Measurements from ENCODE around the gene USP12.

USP12 gene

DNA sequence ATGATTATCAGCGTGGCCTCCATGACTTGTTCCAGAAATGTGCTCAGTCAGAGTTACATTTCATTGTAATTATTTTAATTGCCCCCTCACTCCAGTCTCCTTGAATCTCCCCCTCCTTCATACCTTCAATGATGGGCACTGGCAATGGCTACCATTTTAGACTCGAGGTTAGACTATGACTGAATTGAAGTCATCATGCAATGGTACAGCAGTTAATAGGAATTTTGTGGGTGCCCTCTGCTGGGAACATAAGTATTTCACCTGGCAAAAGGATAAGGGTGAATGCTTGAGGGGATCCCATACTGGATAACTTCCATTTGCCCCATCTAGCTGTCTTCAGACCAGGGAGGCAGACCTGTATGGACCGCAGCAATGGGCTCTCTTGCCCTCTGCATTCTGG lies 32.2 kb upstream of the USP12 start:
- no peaks in the 10 kb centered on the region for H3K79me2 ChIP-seq (ENCODE audit: insufficient read depth, low read length)
- no peaks in the 10 kb centered on the region for H3F3A ChIP-seq (ENCODE audit: low read depth)
- H2AFZ ChIP-seq (ENCODE audit: low read length), result no peak overlapping the region
- H3K9ac ChIP-seq (ENCODE audit: low read depth, low read length, poor library complexity, severe bottlenecking), result no peak overlapping the region
- no peaks in the 10 kb centered on the region for H3K9me3 ChIP-seq (ENCODE audit: insufficient read depth, low read depth, low read length)
- TF ChIP-seq, protein P1, sequence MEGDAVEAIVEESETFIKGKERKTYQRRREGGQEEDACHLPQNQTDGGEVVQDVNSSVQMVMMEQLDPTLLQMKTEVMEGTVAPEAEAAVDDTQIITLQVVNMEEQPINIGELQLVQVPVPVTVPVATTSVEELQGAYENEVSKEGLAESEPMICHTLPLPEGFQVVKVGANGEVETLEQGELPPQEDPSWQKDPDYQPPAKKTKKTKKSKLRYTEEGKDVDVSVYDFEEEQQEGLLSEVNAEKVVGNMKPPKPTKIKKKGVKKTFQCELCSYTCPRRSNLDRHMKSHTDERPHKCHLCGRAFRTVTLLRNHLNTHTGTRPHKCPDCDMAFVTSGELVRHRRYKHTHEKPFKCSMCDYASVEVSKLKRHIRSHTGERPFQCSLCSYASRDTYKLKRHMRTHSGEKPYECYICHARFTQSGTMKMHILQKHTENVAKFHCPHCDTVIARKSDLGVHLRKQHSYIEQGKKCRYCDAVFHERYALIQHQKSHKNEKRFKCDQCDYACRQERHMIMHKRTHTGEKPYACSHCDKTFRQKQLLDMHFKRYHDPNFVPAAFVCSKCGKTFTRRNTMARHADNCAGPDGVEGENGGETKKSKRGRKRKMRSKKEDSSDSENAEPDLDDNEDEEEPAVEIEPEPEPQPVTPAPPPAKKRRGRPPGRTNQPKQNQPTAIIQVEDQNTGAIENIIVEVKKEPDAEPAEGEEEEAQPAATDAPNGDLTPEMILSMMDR (conservative IDR thresholded peaks at IDR 0.05; ENCODE audit: low read length), result peak; percentile 36
- no peak for TF ChIP-seq EZH2phosphoT487 (IDR thresholded peaks at IDR 0.05; ENCODE audit: borderline replicate concordance)
- no peaks in the 10 kb centered on the region for H3K27me3 ChIP-seq (ENCODE audit: insufficient read depth, low read length, poor library complexity, severe bottlenecking)
- H3K9me2 ChIP-seq (replicated peaks; ENCODE audit: low read depth, low read length), result no peaks in the 10 kb centered on the region
- H3K4me2 ChIP-seq (ENCODE audit: low read depth, low read length, poor library complexity, severe bottlenecking), result no peak overlapping the region
- no peaks in the 10 kb centered on the region for H3K36me3 ChIP-seq (ENCODE audit: insufficient read depth, low read length)
- no peaks in the 10 kb centered on the region for H4K20me1 ChIP-seq (ENCODE audit: insufficient read depth, low read length, poor library complexity, severe bottlenecking)
- no peak overlapping the region for H3K4me3 ChIP-seq (ENCODE audit: low read length, poor library complexity, severe bottlenecking)
- H3K4me1 ChIP-seq (ENCODE audit: insufficient read depth, low read length, poor library complexity, severe bottlenecking), result no peaks in the 10 kb centered on the region

DNA sequence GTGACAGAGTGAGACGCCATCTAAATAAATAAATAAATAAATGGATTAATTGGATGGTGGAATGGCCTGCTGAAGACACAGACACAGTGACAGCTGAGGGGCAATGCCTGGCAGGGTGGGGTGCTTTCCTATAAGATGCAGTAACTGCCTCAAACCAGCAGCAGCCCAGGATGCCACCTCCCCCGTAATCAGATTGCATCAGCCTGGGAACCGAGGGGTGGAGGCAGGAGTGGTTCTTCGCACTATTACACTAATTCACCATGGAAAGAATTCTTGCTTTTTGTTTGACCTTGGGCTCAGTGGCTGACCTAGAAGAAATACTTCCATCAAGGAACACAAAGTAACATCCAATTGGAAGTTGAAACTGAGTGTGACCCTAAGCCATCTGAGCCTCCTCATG lies 31.6 kb upstream of the USP12 start:
- TF ChIP-seq EZH2phosphoT487 (IDR thresholded peaks at IDR 0.05; ENCODE audit: borderline replicate concordance), result no peak
- TF ChIP-seq, protein P1 (conservative IDR thresholded peaks at IDR 0.05; ENCODE audit: low read length), result no peak
- no peaks in the 10 kb centered on the region for H3K9me2 ChIP-seq (replicated peaks; ENCODE audit: low read depth, low read length)
- H3K36me3 ChIP-seq (ENCODE audit: insufficient read depth, low read length), result no peaks in the 10 kb centered on the region
- H3K4me1 ChIP-seq (ENCODE audit: insufficient read depth, low read length, poor library complexity, severe bottlenecking), result no peaks in the 10 kb centered on the region
- H3K27me3 ChIP-seq (ENCODE audit: insufficient read depth, low read length, poor library complexity, severe bottlenecking), result no peaks in the 10 kb centered on the region
- no peak overlapping the region for H3K4me3 ChIP-seq (ENCODE audit: low read length, poor library complexity, severe bottlenecking)
- no peak overlapping the region for H3K9ac ChIP-seq (ENCODE audit: low read depth, low read length, poor library complexity, severe bottlenecking)
- no peaks in the 10 kb centered on the region for H4K20me1 ChIP-seq (ENCODE audit: insufficient read depth, low read length, poor library complexity, severe bottlenecking)
- no peak overlapping the region for H3K4me2 ChIP-seq (ENCODE audit: low read depth, low read length, poor library complexity, severe bottlenecking)
- no peaks in the 10 kb centered on the region for H3K79me2 ChIP-seq (ENCODE audit: insufficient read depth, low read length)
- H2AFZ ChIP-seq (ENCODE audit: low read length), result no peak overlapping the region
- no peaks in the 10 kb centered on the region for H3K9me3 ChIP-seq (ENCODE audit: insufficient read depth, low read depth, low read length)
- H3F3A ChIP-seq (ENCODE audit: low read depth), result no peaks in the 10 kb centered on the region

DNA sequence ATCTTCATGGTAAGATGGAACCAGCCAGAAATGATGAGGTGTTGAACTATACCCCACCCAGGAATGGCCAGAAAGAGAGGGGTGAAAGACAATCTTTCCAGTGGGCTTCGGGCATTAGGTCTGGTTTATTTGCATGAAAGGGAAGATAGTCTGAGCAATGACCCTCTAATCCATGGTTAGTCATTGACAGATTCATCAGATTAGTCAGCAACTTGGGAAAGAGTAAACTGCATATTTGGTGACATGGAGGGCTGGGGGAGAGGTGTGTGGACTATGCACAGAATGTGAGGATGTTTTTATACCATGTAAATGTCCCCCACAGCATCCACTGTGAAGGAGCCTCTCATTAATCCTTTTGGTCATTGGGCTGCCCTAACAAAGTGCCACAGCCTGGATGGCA lies 30.1 kb upstream of the USP12 start:
- Histone ChIP-seq H2AFZ (ENCODE audit: low read length) (no peak overlapping the region), H3K9me3 (ENCODE audit: insufficient read depth, low read depth, low read length) (no peaks in the 10 kb centered on the region), H3K4me1 (ENCODE audit: insufficient read depth, low read length, poor library complexity, severe bottlenecking) (no peaks in the 10 kb centered on the region), H3K27me3 (ENCODE audit: insufficient read depth, low read length, poor library complexity, severe bottlenecking) (no peaks in the 10 kb centered on the region), H3F3A (ENCODE audit: low read depth) (no peaks in the 10 kb centered on the region), H3K4me2 (ENCODE audit: low read depth, low read length, poor library complexity, severe bottlenecking) (no peak overlapping the region), H3K4me3 (ENCODE audit: low read length, poor library complexity, severe bottlenecking) (no peak overlapping the region), H3K9me2 (replicated peaks; ENCODE audit: low read depth, low read length) (no peaks in the 10 kb centered on the region), H3K9ac (ENCODE audit: low read depth, low read length, poor library complexity, severe bottlenecking) (no peak overlapping the region), H3K79me2 (ENCODE audit: insufficient read depth, low read length) (no peaks in the 10 kb centered on the region), H4K20me1 (ENCODE audit: insufficient read depth, low read length, poor library complexity, severe bottlenecking) (no peaks in the 10 kb centered on the region), H3K36me3 (ENCODE audit: insufficient read depth, low read length) (no peaks in the 10 kb centered on the region)
- no peak for TF ChIP-seq EZH2phosphoT487 (IDR thresholded peaks at IDR 0.05; ENCODE audit: borderline replicate concordance)
- TF ChIP-seq, protein P1 (conservative IDR thresholded peaks at IDR 0.05; ENCODE audit: low read length), result no peak

Data from Loucy (cell line).